ENCODE data around the gene SMYD3. TPM values are rescaled to one million over a fixed set of nuclear protein-coding genes. Genes with fewer than 3 reads are reported as not detected.

Gene SMYD3
- total RNA-seq, 4 donors from 2014 or later: 8.4 to 25.7 (median 14.4) TPM

- intact Hi-C loops (cut with DNase I; ENCODE audit: low total_unique reads): no loop called here
- TF ChIP-seq CTCF (IDR thresholded peaks at IDR 0.05): no peak
- no peak overlapping the region for H3K4me3 ChIP-seq (ENCODE audit: low read depth, poor library complexity, severe bottlenecking)
- DNase-seq (ENCODE audit: low spot score in 2 of 2): peak in 1 of 2 donors; percentile 68
- WGBS, 2 donors: 84 to 89% methylated on average over 6 of the region's 7 CpGs
These were observed 5.2 kb upstream of the SMYD3 start for GRCh38 chr1:246512230-246512629.

- no peak for TF ChIP-seq CTCF (IDR thresholded peaks at IDR 0.05)
- TF ChIP-seq POLR2A (IDR thresholded peaks at IDR 0.05): no peak
- H3K4me3 ChIP-seq (ENCODE audit: low read depth, poor library complexity, severe bottlenecking): no peak overlapping the region
- WGBS, 2 donors: 91 to 97% methylated on average over 7 of the region's 7 CpGs
- peak in 1 of 2 donors; percentile 80 for DNase-seq (ENCODE audit: low spot score in 2 of 2)
- intact Hi-C loops (cut with DNase I; ENCODE audit: low total_unique reads): no loop called here
These were observed 4.1 kb upstream of the SMYD3 start for GRCh38 chr1:246511203-246511602.

- H3K4me3 ChIP-seq (ENCODE audit: low read depth, poor library complexity, severe bottlenecking): no peak overlapping the region
- peak in 1 of 2 donors; percentile 76 for DNase-seq (ENCODE audit: low spot score in 2 of 2)
- intact Hi-C loops (cut with DNase I; ENCODE audit: low total_unique reads): no loop called here
- TF ChIP-seq CTCF (IDR thresholded peaks at IDR 0.05) (no peak), POLR2A (IDR thresholded peaks at IDR 0.05) (no peak)
- 89 to 95% methylated on average over 8 to 12 of the region's 13 CpGs for WGBS, 2 donors
These were observed 3.3 kb upstream of the SMYD3 start for GRCh38 chr1:246510147-246511030.

- WGBS, 2 donors: 95 to 96% methylated on average over 13 to 15 of the region's 26 CpGs
- DNase-seq (ENCODE audit: low spot score in 2 of 2): peak in 1 of 2 donors; percentile 75
- intact Hi-C loops (cut with DNase I; ENCODE audit: low total_unique reads): loop anchor here (10.0 kb wide), 2 partner anchors 186 to 246 kb away; no protein-coding TSS in a partner anchor
- H3K4me3 ChIP-seq (ENCODE audit: low read depth, poor library complexity, severe bottlenecking): no peak overlapping the region
- TF ChIP-seq CTCF (IDR thresholded peaks at IDR 0.05) (no peak), POLR2A (IDR thresholded peaks at IDR 0.05) (no peak)
These were observed 2.0 kb upstream of the SMYD3 start for GRCh38 chr1:246508897-246509688.

- 8 to 9% methylated on average over 9 of the region's 9 CpGs for WGBS, 2 donors
- TF ChIP-seq CTCF (IDR thresholded peaks at IDR 0.05) (no peak), POLR2A (IDR thresholded peaks at IDR 0.05) (no peak)
- peak in 1 of 2 donors; percentile 86 for DNase-seq (ENCODE audit: low spot score in 2 of 2)
- H3K4me3 ChIP-seq (ENCODE audit: low read depth, poor library complexity, severe bottlenecking): peak overlapping the region; percentile 80
- intact Hi-C loops (cut with DNase I; ENCODE audit: low total_unique reads): loop anchor here (10.0 kb wide), 2 partner anchors 188 to 248 kb away; no protein-coding TSS in a partner anchor
These were observed 759 bp downstream of the SMYD3 start for GRCh38 chr1:246506367-246506673.
